Measurements from ENCODE around the gene FARP2. TPM values are rescaled to one million over a fixed set of nuclear protein-coding genes. Genes with fewer than 3 reads are reported as not detected.

The FARP2 gene
- total RNA-seq, 4 donors from 2014 or later = 26.8 to 37.9 (median 30.2) TPM

- H3K27ac ChIP-seq (replicated peaks in 1 of 4) = no peak overlapping the region
- H3K4me3 ChIP-seq = no peak overlapping the region
- H3K4me1 ChIP-seq = peaks cover 19 to 51% (median 40%) of the 10 kb centered on the region in 4 donors
- H3K36me3 ChIP-seq = no peaks in the 10 kb centered on the region
- 34% methylated on average over 2 of the region's 2 CpGs for WGBS
- no peaks in the 10 kb centered on the region for H3K9me3 ChIP-seq
- DNase-seq (ENCODE audit: extremely low spot score) = no peak
- TF ChIP-seq POLR2A (IDR thresholded peaks at IDR 0.05; ENCODE audit: low read depth) (no peak), POLR2AphosphoS5 (IDR thresholded peaks at IDR 0.05) (no peak), CTCF (IDR thresholded peaks at IDR 0.05) (no peak), EP300 (IDR thresholded peaks at IDR 0.05) (no peak)
- intact Hi-C loops (cut with DNase I) = no loop called here
- no peaks in the 10 kb centered on the region for H3K27me3 ChIP-seq
These were observed 46.4 kb upstream of the FARP2 start for GRCh38 chr2:241309684-241310117.

- Histone ChIP-seq H3K36me3 (no peaks in the 10 kb centered on the region), H3K9me3 (no peaks in the 10 kb centered on the region), H3K4me3 (no peak overlapping the region), H3K27ac (replicated peaks in 1 of 4) (no peak overlapping the region), H3K4me1 (peaks cover 12 to 51% (median 36%) of the 10 kb centered on the region in 4 donors), H3K27me3 (no peaks in the 10 kb centered on the region)
- TF ChIP-seq EP300 (IDR thresholded peaks at IDR 0.05) = no peak
- no peak for TF ChIP-seq CTCF (IDR thresholded peaks at IDR 0.05)
- TF ChIP-seq POLR2A (IDR thresholded peaks at IDR 0.05; ENCODE audit: low read depth) = no peak
- TF ChIP-seq POLR2AphosphoS5 (IDR thresholded peaks at IDR 0.05) = no peak
- WGBS = 92% methylated on average over 13 of the region's 13 CpGs
- DNase-seq (ENCODE audit: extremely low spot score) = no peak
- intact Hi-C loops (cut with DNase I) = no loop called here
These were observed 45.0 kb upstream of the FARP2 start for GRCh38 chr2:241310917-241311566.

DNA sequence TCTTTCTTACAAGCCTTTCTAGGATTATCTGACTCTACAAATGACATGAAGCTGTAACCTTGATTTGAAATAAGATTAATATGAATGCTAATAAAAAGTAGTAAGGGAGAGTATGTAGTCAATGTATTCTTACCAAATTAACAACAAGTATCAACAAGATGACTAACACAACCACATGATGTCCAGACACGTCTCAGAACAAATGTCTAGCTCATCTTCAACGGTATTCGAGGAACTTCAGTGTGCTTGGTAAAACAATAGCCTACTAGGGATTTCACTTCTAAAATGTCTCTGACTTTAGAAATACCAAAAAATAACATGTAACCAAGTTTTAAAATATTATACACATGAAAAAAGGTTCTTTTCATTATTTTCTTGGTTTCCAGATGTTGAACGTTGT lies 44.0 kb upstream of the FARP2 start:
- Histone ChIP-seq H3K9me3 (no peaks in the 10 kb centered on the region), H3K4me3 (no peak overlapping the region), H3K27ac (replicated peaks in 1 of 4) (no peak overlapping the region), H3K36me3 (no peaks in the 10 kb centered on the region), H3K4me1 (peaks cover 14 to 57% (median 43%) of the 10 kb centered on the region in 4 donors), H3K27me3 (no peaks in the 10 kb centered on the region)
- no peak for DNase-seq (ENCODE audit: extremely low spot score)
- 74% methylated on average over 4 of the region's 4 CpGs for WGBS
- no peak for TF ChIP-seq EP300 (IDR thresholded peaks at IDR 0.05)
- no peak for TF ChIP-seq CTCF (IDR thresholded peaks at IDR 0.05)
- TF ChIP-seq POLR2AphosphoS5 (IDR thresholded peaks at IDR 0.05) = no peak
- no peak for TF ChIP-seq POLR2A (IDR thresholded peaks at IDR 0.05; ENCODE audit: low read depth)
- intact Hi-C loops (cut with DNase I) = no loop called here

GRCh38 chr2:241313543-241314095 lies 42.5 kb upstream of the FARP2 start:
- DNase-seq (ENCODE audit: extremely low spot score) = no peak
- TF ChIP-seq CTCF (IDR thresholded peaks at IDR 0.05) = no peak
- TF ChIP-seq POLR2A (IDR thresholded peaks at IDR 0.05; ENCODE audit: low read depth) = no peak
- TF ChIP-seq EP300 (IDR thresholded peaks at IDR 0.05) = no peak
- no peak for TF ChIP-seq POLR2AphosphoS5 (IDR thresholded peaks at IDR 0.05)
- intact Hi-C loops (cut with DNase I) = no loop called here
- peaks cover 30 to 64% (median 52%) of the 10 kb centered on the region in 4 donors for H3K4me1 ChIP-seq
- peak overlapping the region in 1 of 4 donors; percentile 94 for H3K27ac ChIP-seq (replicated peaks in 1 of 4)
- H3K9me3 ChIP-seq = no peaks in the 10 kb centered on the region
- WGBS = 89% methylated on average over 8 of the region's 8 CpGs
- peak overlapping the region in 1 of 4 donors; percentile 92 for H3K4me3 ChIP-seq
- H3K27me3 ChIP-seq = no peaks in the 10 kb centered on the region
- no peaks in the 10 kb centered on the region for H3K36me3 ChIP-seq

Measured in esophagus muscularis mucosa (tissue), 4 donors.